HG03520 (cell line): ENCODE measurements around the gene ST3GAL3.

ENCODE experiments used
- ATAC-seq: cut with Tn5 transposase; IDR thresholded peaks from one replicate; pipeline ENCODE4 v1.9.1; 2021; ENCODE audit warnings: mild to moderate bottlenecking, moderate library complexity; ENCODE audit not compliant: unreplicated experiment

ST3GAL3 gene

DNA sequence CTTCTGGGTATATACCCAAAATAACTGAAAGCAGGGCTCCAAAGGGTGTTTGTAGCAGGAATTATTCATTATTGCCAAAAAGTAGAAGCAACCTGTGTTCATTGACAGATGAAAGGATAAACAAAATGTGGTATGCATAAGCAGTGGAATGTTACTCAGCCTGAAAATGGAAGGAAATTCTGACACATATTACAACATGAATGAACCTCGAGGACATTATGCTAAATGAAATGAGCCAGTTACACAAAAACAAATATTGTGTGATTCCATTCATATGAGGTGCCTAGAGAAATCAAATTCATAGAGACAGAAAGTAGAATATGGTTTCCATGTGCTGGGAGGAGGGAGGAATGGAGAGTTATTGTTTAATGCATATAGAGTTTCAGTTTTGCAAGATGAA, 140.0 kb downstream of the ST3GAL3 start:
- no peak for ATAC-seq

DNA sequence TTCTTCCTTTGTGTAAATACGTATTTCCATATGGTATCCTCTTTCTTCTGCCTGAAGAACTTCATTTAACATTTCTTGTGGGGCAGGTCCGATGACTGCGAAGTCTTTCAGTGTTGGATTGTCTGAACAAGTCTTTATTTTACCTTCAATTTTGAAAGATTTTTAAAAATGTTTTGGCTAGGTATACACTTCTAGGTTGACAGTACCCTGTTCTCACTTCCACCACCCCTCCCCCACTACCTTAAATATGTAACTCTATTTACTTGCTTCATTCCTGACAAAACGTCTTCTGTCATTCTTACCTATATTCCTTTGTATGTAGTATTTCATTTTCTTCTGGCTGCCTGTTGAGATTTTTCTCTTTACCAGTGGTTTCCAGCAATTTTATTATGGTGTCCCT, 140.5 kb downstream of the ST3GAL3 start:
- ATAC-seq: no peak

DNA sequence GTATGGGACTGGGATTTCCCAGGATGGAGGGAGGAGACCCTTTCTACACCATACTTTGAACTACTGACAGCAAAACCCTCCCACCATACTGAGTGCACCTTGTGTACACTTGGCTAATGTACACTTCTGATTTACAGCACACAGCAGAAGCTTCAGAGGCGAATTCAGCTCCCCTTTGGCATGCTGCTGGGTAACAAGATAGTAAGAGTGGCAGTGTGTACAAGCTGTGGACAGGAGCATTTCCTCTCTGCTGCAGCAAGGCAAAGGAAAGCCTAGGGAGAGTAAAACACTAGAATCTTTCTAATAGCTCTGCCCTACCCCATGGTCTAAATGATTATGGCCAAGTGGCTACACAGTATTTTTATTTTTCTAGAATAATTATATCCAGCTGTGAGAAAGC, 142.3 kb downstream of the ST3GAL3 start:
- no peak for ATAC-seq

DNA sequence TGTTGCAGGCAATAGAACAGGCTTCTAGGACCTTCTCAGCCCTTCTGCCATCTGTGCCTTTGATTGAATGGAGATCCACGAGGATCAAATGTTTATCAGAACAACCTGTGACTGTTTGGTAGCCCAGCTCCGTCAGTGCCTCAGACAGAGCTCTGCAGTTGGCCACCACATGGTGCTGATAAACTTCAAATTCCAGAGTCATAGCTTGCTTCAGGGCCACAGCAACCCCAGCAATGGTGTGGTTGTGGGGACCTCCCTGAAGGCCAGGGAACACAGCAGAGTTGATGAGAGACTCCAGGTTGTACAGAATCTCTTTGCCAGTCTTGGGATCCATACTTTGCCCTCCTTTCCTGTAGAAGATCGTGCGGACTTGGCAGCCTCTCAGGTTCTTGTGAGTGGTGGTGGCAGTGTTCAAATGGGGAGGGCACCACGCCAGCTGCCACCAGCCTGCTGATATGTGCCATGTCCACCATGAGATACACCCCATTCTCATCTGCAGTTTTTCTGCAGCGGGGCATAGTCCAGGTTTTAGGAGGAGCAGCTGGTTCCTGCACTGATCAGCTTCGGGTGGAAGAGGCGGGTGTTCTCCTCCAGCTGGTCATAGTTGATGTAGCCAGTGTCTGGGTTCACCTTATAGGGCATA, 143.4 kb downstream of the ST3GAL3 start:
- no peak for ATAC-seq

DNA sequence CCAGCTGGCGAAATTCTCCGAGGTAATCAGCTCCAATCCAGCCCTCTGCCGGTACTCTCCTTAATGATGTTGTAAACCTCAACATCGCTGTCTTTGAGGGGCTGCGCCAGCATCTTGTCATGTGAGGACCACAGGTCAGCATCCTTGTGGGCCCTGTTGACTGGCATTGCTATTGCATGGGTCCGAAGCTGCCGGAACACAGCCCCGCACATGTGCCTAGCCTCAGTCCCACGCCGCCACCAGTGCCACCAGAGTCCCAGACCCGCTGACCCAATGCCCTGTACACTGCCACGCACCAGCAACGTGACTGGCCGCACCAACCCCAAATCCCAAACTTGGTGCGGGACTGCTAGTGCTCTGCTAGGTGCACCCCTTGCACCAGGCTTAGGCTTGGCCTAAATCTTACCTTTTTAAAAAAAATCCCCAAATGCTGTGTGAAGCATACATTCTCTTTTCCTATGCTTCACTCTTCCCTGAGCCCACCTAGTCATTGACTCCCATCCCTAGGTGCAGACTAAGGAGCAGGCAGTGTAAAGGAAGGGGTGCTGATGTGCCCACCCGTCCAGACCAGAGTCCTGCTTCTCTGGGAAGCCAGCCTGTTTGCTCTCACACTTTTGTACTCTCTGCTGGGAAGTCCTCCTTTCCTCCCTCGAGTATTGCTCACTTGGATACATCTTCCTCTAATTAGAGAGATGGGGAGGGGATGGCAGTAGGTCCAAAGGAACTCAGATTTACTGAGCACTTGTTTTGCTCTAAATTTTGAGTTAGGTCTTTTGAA, 144.4 kb downstream of the ST3GAL3 start:
- ATAC-seq: no peak

DNA sequence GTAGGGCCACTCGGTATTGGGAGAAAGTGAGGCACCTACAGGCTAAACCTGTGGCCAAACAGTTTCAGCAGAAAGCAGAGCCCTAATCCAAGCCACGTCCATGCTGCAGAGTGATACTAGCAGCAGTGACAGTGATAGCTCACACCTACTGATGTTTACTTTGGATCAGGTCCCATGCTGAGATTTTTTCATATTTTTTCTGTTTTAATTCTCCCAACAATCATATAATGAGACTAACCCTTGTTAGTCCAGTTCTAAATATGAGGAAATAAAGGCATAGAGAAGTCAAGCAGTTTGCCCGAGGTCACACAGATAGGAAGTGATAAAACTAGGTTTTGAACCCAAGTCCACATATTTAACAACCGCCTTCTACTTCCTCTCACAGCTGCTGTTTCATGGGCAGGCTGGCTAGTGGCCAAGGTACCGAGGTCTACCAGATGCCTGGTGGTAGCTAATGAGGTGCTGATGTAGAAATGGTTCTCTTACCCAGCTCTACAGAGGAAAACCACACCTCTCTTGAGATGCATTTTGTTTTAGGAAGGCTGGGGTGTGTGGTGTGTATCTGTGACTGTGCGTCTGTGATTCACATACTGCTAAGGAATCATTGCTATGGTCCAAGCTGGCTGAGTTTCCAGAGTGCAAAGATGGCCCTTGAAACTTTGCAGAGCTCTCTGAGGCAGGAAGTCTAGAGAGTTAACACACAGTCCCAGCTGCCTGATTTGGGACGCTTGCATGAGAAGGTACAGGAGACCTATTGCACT, 146.0 kb downstream of the ST3GAL3 start:
- no peak for ATAC-seq

DNA sequence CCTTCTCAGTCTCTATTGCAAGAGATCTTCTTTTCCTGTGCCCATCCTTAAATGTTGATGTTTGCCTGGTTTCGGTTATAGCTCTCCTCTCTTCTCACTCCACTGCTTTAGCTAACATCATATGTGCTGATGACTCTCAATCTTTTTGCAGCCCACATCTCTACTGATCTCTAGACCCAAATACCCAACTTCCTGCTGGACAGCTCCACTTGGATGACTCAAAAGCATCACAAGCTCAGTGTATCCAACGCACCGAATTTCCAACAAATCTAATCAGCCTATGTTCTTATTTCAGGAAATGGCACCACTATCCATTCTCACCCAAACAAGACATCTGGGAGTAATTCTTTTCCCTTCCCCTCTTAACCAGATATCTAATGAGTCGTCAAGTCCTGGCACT, 147.1 kb downstream of the ST3GAL3 start:
- no peak for ATAC-seq

DNA sequence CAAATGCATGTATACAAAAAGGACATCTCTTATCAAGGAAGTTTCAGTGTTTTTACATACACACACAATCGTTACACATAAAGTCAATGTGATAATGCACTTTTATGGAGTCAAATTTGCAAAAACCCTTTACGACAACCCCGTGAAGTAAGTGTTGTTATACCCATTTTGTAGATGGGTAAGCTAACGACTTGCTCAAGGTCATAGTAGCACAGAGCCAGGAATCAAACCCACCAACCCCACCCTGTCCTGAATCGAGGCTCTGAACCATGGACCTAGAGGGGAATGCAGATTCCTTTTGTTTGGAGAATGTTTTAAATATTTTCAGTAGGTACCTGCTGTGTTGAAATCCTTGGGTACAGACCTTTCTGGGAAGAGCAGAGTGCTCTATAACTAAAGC, 148.9 kb downstream of the ST3GAL3 start:
- no peak for ATAC-seq

DNA sequence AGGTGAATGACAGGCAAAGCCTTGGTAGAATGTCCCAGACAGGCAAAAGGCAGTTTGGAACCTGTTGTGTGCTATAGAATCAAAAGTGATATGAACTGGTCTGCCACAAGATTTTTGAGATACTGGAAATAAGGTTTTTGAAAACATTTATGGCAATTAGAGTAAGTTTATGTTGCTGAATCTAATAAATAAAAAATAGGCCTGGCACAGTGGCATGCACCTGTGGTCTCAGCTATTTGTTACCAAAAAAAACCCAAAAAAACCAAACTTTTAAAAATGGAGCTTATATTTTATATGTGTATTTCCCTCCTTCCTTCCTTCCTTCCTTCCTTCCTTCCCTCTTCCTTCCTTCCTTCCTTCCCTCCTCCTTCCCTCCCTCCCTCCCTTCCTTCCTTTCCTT, 149.8 kb downstream of the ST3GAL3 start:
- ATAC-seq: no peak

DNA sequence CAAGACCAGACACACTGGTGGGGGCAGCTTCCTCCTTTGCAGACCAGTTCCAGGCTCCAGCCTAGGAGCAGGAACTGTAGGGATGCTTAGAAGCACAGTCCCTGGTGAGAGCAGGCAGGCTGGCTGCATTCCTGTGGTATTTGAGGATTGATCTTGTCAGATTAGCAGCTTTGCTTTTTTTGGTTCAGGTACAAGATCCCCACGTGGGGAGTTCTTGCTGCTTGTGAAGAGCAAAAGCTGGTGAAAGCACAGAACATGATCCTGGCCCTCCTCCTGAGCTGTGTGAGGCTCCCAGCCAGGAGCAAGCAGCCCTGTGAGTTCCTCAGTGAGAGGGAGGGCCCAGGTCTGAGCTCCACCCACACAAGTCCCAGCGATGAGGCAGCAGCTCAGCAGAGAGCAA, 151.0 kb downstream of the ST3GAL3 start:
- no peak for ATAC-seq

DNA sequence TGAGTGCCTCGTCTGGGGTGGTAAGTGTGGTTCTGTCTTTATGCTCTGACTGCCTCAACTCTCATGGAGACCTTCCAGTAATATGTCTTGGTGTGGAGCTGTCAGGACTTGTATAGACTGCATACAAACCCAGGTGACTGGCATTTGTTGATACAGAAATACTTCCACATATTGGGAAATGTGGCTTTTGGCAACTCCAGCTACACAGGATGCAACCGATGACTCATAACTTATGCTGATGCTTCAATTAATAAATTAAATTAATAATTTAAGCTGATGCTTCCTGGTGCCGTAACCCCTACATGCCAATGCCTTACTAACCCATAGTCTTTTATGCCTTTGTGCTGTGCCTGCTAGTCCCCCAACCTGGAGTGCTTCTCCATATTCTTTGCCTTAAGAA, 154.0 kb downstream of the ST3GAL3 start:
- ATAC-seq: no peak

DNA sequence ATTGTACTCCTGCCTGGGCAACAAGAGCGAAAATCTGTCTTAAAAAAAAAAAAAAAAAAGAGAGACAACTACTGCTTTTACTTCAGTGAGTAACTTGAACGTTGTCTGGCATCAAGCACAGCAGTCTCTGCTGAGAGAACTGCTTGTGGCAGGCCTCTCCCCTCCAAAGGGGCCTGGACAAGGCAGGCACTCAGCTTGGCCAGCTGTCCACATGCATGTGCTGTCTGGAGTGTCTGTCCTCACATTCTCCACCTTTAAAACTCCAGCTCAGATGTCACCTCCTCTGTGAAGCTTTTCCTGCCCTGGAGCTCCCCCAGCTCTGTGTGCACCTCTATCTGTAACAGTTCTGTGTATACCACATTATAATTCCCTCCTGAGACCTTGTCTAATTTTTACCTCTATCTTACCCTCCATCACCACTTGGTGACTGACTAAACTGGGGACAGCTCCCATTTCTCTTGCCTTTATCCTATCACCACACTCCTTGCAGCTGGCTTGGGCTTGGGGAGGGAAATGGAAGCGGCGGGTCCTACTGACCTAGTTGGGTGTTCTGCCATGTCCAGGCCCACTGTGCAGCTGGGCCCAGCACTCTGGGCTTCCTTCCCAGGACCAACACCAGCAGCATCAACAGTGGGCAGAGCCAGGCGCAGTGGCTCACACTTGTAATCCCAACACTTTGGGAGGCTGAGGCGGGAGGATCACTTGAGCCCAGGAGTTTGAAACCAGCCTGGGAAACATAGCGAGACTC, 154.8 kb downstream of the ST3GAL3 start:
- no peak for ATAC-seq

DNA sequence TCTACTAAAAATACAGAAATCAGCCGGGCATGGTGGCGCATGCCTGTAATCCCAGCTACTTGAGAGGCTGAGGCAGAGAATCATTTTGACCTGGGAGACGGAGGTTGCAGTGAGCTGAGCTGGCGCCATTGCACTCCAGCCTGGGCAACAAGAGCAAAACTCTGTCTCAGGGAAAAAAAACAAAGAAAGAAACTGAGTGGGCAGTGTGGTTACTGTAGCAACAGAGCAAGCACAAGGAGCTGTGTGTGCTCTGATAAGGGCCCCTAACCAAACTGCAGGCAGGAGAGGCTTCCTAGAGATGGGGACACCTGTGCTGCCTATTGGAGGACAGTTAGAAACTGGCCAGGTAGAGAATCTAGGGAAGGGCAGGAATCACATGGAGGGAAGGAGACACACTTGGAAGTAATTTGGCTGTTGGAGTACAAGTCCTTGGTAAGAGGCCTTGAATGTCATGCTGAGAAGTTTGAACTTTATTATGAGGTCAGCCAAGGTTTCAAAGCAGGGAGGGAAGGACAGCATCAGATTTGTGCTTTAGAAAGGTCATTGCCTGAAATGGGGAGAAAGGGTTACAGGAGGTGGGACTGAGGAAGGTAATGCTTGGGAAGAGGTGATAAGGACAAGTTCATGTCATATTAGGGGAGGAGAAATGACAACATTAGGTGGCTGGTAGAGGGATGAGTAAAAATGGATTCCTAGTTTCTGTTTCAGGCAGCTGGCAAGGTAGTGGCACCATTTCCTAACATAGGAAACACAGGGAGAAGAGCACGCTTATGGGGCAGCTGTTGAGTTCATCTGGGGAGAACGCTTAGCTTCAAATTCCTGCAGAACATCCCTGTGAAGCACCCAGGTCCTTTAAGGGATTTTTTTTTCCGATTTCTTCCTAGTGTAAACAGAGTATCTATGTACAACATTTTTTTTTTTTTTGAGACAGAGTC, 157.0 kb downstream of the ST3GAL3 start:
- no peak for ATAC-seq

DNA sequence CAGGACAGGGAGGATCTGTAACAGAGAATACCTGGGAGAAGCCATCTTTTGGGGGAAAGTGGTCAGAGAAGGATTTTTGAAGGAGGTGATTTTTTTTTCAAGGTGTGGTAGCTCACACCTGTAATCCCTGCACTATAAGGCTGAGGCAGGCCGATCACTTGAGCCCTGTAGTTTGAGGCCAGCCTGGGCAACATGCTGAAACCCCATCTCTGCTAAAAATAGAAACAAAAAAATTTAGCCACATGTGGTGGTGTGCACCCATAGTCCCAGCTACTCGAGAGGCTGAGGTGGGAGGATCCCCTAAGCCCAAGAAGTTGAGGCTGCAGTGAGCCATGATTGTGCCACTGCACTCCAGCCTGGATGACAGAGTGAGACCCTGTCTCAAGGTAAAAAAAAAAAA, 158.9 kb downstream of the ST3GAL3 start:
- ATAC-seq: no peak

DNA sequence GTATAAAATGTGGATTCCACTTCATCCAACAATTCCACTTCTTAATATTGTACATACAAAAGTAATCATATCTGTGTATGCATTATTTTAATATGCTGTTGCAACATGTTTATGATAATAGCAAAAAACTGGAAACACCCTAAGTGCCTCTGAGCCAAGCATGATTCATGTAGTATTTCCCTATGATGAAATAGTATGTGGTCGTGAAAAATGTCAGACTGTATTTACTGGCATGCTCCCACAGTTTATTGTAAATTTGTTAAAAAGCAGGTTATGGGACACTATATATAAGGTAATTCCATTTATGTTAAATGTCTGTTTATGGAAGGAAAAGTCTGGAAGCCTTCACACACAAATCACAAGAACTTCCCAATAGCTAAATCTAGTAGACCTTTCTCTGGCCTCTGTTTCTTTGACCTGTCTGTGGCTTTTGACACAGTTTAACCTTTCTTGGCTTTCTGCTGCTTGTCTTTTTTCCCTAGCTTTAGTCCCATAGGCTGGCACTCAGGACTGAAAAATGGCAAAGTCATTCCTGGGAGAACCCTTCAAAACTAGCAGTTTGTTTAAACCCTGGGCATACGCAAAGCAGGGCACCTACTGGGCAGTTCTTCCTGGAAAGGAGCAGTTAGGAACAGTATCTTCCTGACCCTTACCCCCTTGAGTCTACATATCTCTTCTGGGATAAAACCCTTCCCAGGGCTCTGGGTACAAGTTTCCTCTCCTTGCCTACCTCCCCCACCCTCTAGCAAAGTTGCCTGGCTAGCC, 160.8 kb downstream of the ST3GAL3 start:
- no peak for ATAC-seq

DNA sequence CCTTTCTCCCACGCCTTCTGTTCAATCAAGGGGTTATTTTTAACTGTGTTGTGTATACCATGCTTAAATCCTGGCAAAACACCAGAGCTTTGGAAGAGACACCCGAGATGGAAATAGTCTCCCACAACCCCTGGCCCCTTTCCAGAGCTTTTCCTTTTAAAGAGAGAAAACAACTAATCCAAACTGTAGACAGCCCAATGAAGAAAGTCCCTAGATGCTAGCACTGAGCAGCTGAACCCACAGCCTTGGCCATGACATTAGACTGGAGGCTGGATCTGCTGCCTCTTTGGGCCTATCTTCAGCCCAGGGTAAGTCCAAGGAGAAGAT, 161.4 kb downstream of the ST3GAL3 start:
- no peak for ATAC-seq

DNA sequence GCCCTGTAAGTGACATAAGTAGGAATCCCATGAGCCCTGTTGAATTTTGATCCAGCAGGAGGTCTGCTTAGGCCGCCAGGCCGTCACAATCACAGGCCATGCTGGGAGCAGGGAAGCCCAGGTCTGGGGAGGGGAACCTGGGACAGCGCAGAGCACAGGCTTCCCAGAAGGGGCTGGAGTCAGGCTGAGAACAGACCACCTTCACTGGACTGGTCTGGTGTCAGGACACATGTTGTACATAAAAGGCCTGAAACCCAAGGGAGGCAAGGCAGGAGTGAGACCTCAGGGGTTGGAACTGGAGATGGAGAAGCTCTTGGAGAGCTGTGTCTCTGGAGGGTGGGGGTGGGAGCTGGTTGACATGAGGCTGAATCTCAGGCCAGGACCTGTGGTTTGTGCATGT, 163.0 kb downstream of the ST3GAL3 start:
- ATAC-seq: no peak

DNA sequence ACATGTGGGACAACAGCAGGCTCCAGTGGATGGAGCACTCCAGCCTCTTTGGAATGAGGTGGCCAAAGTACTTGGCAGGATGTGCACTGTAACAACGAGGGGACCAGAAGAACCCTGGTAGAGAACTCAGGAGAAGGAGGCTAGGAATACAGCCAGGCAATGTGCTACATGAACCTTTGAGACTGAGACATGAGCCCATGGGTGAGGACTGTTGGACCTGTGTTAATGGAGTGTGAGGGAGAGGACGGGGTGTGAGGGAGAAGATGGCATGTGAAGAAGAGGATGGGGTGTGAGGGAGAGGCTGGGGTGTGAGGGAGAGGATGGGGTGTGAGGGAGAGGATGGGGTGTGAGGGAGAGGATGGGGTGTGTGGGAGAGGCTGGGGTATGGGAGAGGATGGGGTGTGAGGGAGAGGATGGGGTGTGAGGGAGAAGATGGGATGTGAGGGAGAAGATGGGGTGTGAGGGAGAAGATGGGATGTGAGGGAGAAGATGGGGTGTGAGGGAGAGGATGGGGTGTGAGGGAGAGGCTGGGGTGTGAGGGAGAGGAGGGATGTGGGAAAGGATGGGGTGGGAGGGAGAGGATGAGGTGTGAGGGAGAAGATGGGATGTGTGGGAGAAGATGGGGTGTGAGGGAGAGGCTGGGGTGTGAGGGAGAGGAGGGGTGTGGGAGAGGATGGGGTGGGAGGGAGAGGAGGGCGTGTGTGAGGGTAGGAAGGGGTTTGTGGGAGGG, 164.0 kb downstream of the ST3GAL3 start:
- no peak for ATAC-seq

DNA sequence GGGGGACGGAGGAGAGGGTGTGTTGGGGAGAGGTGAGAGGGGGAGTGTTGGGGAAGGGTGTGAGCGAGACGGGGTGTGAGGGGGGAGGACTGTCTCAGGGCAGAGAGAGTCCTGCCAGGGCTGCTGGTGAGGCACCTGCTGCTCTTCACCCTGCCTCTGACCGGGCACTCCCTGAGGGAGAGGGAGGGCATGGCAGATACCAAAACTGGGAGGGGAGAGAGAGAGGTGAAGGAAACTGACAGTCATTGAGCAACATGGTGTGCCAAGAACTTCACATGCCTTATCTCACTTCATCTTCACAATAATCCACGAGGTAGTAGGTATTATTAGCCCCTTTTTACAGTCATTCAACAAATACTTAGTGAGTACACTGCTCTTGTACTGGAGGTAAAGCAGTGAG, 164.9 kb downstream of the ST3GAL3 start:
- ATAC-seq: no peak
